ENCODE data around the gene ELP1. TPM values are rescaled to one million over a fixed set of nuclear protein-coding genes. Genes with fewer than 3 reads are reported as not detected.
"Not testable (repeated sequence)": the region's sequence is repeated elsewhere in the genome, so short reads cannot be mapped to it uniquely, and the experiment has no call there.

ELP1 gene
- polyA plus RNA-seq, 1 experiment, result 29.9 TPM

DNA sequence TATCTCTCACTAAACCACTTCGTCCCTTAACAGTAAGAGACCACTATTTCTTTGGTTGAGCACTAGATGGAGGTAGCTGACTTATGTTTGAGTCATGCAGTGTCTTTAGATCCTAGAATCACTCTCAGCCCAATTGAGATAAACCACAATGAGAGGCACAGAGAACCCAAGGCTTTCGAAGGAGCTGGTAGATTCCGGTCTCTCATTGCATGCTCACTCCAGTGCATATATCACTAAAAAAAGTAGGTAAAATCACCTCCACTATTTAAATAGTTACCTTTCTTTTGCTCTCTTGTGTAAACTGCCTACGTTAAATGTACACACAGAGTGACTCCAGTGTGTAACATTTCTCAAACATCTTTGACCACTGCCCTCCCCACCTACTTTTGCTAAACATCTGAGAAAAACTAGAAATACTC, 44.3 kb downstream of the ELP1 start:
- CTCF ChIA-PET, result interaction anchor here (1.4 to 2.3 kb wide), 2 partner anchors 62 to 64 kb away, joined by 5 to 11 read pairs; no protein-coding TSS in a partner anchor
- no peaks in the 10 kb centered on the region for H3K27me3 ChIP-seq (ENCODE audit: control insufficient read depth, insufficient read depth, low read length)
- H3K9me3 ChIP-seq (ENCODE audit: control insufficient read depth, insufficient read depth, low read length), result no peaks in the 10 kb centered on the region
- POLR2A ChIA-PET, result no interaction called here
- DNase-seq (ENCODE audit: low read depth, low spot score), result no peak
- H3K4me3 ChIP-seq (ENCODE audit: low read depth, low read length), result no peak overlapping the region
- no peak overlapping the region for H3K27ac ChIP-seq (ENCODE audit: low read depth, low read length)
- TF ChIP-seq CTCF (IDR thresholded peaks at IDR 0.05; ENCODE audit: low read depth, low read length), result peak; percentile 15; the same call in 1 of the 2 replicates

DNA sequence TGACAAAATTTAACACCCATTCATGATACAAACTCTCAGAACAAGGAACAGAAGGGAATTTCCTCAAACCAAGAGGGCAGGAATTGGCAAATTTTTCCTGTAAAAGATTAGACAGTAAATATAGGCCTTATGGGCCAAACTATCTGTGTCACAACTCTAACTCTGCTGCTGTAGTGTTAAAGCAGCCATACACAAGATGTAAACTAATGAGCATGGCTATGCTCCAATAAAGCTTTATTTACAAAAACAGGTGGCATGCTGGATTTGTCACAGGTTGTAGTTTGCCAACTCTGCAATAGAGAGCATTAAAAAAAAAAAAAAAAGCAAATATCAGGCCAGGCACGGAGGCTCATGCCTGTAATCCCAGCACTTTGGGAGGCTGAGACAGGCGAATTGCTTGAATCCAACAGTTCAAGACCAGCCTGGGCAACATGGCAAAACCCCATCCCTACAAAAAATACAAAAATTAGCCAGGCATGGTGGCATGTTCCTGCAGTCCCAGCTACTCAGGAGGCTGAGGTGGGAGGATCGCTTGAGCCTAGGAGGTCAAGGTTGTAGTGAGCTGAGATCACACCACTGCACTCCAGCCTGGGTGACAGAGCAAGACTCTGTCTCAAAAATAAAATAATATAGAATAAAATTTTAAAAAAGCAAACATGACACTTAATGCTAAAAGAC, 47.2 kb downstream of the ELP1 start:
- CTCF ChIA-PET; H3K27ac ChIP-seq (ENCODE audit: low read depth, low read length); H3K27me3 ChIP-seq (ENCODE audit: control insufficient read depth, insufficient read depth, low read length); DNase-seq (ENCODE audit: low read depth, low spot score); POLR2A ChIA-PET; H3K4me3 ChIP-seq (ENCODE audit: low read depth, low read length); H3K9me3 ChIP-seq (ENCODE audit: control insufficient read depth, insufficient read depth, low read length): not testable (repeated sequence)

- Histone ChIP-seq H3K27ac (ENCODE audit: low read depth, low read length) (peak overlapping the region; percentile 0), H3K4me3 (ENCODE audit: low read depth, low read length) (no peak overlapping the region), H3K27me3 (ENCODE audit: control insufficient read depth, insufficient read depth, low read length) (no peaks in the 10 kb centered on the region), H3K9me3 (ENCODE audit: control insufficient read depth, insufficient read depth, low read length) (no peaks in the 10 kb centered on the region)
- ChIA-PET POLR2A (no interaction called here), CTCF (no interaction called here)
- DNase-seq (ENCODE audit: low read depth, low spot score), result peak; percentile 34
- TF ChIP-seq CTCF (IDR thresholded peaks at IDR 0.05; ENCODE audit: low read depth, low read length), result no peak
Observed at GRCh38 chr9:108885643-108886348, 48.1 kb downstream of the ELP1 start.

- CTCF ChIA-PET, result no interaction called here
- POLR2A ChIA-PET, result no interaction called here
- no peak overlapping the region for H3K4me3 ChIP-seq (ENCODE audit: low read depth, low read length)
- no peaks in the 10 kb centered on the region for H3K27me3 ChIP-seq (ENCODE audit: control insufficient read depth, insufficient read depth, low read length)
- no peak overlapping the region for H3K27ac ChIP-seq (ENCODE audit: low read depth, low read length)
- TF ChIP-seq CTCF (IDR thresholded peaks at IDR 0.05; ENCODE audit: low read depth, low read length), result no peak
- no peaks in the 10 kb centered on the region for H3K9me3 ChIP-seq (ENCODE audit: control insufficient read depth, insufficient read depth, low read length)
- no peak for DNase-seq (ENCODE audit: low read depth, low spot score)
Observed at GRCh38 chr9:108884701-108885100, 49.2 kb downstream of the ELP1 start.

DNA sequence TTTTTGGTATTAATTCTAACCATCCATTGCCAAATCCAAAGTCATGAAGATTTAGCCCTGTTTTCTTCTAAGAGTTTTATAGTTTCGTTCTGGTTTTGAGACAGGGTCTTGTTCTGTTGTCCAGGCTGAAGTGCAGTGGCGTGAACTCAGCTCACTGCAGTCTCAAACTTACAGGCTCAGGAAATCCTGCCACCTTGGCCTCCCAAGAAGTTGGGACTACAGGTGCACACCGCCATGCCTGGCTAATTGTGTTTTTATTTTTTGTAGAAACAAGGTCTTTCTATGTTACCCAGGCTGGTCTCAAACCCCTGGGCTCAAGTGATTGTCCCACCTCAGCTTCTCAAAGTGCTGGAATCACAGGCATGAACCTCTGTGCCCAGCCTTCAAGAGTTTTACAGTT, 50.8 kb downstream of the ELP1 start:
- Histone ChIP-seq H3K27me3 (ENCODE audit: control insufficient read depth, insufficient read depth, low read length) (no peaks in the 10 kb centered on the region), H3K9me3 (ENCODE audit: control insufficient read depth, insufficient read depth, low read length) (no peaks in the 10 kb centered on the region), H3K27ac (ENCODE audit: low read depth, low read length) (no peak overlapping the region), H3K4me3 (ENCODE audit: low read depth, low read length) (no peak overlapping the region)
- CTCF ChIA-PET, result no interaction called here
- no peak for DNase-seq (ENCODE audit: low read depth, low spot score)
- POLR2A ChIA-PET, result no interaction called here
- no peak for TF ChIP-seq CTCF (IDR thresholded peaks at IDR 0.05; ENCODE audit: low read depth, low read length)
